Activated T-helper 1 cell treated with anti-CD3 and anti-CD28 coated beads, Interleukin-2, amount 50 U/mL, for 16 hours (primary cell): Measurements from ENCODE around the gene KIAA0753.

Source experiments
- DNase-seq, 2 donors: peaks; one replicate each; pipeline ENCODE4 v3.0.0-alpha.2; 2020; ENCODE audit warnings: low read depth in 1 of 2, low spot score in 1 of 2

The KIAA0753 gene

DNA sequence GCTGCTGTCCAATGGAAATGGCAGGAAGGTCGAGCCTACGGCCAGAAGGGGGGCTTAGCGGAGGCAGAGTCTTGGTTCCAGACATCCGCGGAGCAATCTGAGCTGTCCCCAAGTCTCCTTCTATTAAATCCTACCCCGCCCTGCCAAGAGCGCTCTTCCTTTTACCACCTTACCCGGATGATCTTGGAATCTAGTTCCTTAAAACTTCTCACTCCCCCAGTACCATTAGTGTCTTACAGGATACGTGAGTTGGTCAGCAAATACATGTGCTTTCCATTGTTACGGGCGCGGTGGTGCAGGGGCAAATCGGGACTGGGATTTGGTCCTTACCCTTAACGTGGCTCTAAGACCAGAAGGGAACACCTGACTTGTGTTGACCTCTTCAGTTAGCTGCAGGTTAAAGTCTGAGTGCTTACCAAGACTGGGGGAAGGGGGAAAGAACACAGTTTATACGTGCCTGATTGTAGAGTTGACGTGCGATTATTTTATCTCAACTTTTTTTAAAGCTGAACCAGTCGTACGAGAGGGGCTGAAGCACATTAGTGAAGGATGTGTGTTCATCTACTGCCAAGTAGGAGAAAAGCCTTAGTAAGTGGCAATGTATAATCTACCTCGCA, 844 bp upstream of the KIAA0753 start:
- DNase-seq, result no peak

GRCh38 chr17:6639586-6640535, 650 bp downstream of the KIAA0753 start:
- peak in 1 of 2 donors; percentile 17 for DNase-seq

DNA sequence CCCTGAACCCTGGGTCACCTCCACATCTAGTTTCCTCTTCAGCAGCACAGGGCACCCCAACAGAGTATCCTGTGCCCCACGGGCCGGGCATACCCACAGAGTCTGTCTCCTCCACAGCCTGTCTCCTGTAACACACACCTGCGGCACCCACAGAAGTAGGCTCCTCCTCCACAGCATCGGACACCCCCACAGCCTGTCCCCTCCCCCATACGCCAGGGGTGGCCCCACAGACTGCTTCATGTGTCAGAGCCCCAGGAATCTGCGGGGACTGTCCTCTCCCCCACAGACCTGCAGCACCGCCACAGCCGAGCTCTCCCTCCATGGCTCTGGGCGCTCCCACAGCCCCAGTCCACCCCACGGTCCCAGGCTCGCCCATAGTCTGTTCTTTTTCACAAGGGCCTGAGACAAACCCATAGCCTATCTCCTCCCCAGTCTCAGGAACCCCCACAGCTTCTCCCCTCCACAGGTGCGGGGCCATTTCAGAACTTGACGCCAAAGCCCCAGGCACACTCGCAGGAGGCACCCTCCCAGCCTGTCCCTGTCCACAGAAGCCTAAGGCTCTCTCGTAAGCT, 1.4 kb downstream of the KIAA0753 start:
- no peak for DNase-seq

DNA sequence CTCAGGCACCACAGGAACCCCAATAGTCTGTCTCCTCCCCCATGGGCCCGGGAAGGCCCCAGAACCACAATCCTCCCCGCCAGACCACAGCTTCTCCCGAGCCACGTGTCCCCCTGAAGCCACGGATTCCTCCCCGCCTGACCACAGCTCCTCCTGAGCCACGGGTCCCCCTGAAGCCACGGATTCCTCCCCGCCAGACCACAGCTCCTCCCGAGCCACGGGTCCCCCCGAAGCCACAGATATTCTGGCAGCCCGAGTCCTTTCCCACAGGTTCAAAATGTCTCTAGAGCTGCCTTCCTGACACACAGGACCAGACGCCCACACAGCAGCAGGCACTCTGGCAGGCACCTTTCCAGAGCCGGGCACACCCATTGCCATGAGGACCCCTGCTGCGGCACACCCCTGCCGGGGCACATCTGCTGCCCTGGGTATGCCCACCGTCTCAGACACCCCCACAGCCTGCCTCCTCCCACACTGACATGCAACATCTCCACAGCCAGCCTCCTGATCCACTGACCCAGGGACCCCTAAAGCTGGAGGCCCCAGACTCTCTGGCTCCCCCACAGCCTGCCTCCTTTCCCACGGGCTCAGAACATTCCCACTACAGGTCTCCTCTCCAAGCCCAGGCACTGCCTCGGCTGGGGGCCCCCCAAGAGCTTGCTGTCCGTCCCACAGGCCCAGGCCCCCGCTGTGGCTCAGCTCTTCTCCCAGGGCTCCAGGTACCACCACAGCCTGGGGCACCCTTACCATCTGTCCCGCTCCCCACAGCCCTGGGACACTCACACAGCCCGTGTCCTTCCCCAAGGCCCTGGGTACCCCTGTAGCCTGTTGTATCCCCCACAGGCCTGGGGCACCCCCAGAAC, 2.2 kb downstream of the KIAA0753 start:
- no peak for DNase-seq

DNA sequence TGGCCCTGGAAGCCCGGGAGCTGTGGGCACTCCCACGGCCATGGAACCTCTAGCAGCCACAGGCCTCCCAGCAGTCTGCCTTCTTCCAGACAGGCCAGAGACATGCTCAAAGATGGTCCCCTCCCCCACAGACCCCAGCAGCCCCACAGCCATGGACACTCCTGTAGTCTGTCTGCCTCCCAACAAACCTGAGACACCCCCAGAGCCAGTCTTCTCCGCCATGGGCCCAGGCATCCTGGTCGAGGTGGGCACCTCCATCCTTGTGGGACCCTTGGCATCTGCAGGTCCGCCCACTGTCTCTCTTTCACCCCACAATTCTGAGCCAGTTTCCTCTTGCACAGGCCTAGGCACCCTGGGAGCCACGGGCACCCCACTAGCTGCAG, 3.1 kb downstream of the KIAA0753 start:
- no peak for DNase-seq

DNA sequence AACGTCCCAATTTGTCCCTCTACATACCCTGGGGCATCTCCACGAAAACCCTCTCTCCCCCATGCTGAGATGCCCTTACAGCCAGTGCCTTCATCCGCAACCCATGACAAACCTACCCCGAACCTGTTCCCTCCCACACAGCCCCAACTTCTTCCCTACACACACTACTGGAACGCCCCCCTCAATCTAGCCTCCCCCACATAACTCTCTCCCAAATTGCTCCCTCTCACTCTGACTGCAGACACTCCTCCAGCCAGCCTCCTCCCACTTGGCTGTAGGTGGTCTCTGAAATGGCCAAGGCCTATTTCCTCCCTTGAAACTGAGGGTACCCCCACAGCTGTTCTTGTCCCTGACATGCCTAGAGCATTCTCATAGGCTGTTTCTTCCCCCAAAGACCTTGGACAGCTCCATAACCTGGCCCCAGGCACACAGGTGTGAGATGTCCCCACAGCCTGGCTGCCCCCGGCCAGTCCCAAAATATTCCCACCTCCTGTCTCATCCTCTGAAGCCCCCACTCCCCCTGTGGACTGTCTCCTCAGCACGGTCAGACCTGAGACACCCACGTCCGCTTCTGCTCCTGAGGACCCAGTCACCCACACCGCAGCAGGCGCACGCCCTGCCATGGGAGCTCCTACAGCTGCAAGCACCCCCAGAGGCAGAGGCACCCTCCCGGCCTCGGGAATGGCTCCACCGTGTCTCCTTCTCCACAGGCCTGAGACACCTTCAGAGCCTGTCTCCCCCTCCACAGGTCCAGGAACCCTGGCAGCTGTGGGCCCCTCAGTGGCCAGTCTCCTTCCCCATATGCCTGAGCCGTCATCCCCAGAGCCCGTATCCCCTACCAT, 3.7 kb downstream of the KIAA0753 start:
- no peak for DNase-seq

DNA sequence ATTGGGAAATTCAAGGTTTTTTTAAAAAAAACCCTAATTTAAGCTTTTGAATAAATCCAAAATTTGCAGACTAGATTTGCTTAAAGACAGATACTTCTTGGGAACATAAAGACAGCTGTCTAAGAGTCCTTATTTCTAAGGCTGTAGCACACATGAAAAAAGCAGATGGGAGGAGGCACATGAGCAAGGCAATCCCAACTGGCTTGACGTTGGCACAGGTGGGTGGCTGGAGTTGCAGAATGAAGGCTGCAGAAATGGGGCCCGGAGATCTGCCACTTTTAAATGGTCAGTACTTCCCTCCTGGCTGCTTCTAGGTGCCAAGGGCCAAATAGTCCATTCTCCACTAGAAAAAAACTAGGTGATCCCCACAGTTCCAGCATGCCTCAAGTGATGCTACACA, 4.4 kb downstream of the KIAA0753 start:
- DNase-seq, result no peak

DNA sequence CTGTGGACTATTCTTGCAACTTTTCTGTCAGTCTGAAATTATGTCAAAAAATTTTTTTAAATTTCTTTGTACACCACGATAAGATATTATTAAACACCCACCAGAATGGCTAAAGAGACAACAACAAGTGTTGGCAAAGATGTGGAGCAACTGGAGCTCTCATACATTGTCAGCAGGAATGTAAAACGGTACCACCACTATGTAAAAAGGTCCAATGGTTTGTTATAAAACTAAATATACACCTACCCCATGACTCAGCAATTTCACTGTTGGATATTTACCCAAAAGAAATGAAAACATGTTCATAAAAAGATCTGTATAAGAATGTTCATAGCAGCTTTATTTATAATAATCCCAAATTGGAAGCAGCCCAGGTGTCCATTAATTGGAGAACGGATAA, 7.2 kb downstream of the KIAA0753 start:
- no peak for DNase-seq

GRCh38 chr17:6632530-6632929, 8.0 kb downstream of the KIAA0753 start:
- DNase-seq, result no peak

- no peak for DNase-seq
Observed at GRCh38 chr17:6630390-6630789, 10.1 kb downstream of the KIAA0753 start.

- no peak for DNase-seq
Observed at GRCh38 chr17:6627019-6627418, 13.5 kb downstream of the KIAA0753 start.

DNA sequence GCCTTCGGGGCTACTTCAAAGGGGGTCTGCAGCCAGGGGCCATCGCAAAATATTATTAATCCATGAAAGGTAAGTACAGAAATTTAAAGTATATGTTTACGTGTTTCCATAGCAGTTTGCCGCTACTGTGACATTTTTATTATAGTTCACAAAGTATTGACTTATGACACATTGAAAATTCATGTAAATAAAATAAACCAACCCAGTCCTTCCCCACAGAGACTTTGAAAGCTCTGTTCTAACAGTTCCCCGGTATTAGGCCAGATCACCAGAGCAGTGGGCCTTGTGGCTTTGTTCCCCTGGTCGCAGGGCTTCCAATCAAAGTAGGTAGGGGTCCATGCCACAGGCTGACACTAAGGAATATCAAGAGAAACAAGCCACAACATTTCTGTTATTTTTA, 13.9 kb downstream of the KIAA0753 start:
- no peak for DNase-seq

DNA sequence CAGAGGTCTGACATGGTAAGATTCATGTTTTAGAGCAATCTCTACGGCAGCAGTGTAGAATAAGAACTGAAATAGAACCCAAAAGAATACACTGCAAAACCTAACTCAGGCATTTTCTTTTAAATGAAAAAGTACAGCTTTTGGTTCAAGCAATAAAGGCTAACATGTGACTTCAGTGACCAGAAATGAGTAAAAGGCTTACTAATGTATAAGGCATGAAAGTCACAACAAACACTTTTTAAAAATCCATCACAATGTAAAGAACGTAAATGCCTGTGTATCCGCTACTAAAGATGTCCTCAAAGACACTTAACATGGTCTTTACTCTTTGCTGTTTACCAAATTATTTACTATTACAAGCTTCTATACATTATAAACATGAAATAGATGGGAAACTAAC, 16.6 kb downstream of the KIAA0753 start:
- DNase-seq, result no peak

DNA sequence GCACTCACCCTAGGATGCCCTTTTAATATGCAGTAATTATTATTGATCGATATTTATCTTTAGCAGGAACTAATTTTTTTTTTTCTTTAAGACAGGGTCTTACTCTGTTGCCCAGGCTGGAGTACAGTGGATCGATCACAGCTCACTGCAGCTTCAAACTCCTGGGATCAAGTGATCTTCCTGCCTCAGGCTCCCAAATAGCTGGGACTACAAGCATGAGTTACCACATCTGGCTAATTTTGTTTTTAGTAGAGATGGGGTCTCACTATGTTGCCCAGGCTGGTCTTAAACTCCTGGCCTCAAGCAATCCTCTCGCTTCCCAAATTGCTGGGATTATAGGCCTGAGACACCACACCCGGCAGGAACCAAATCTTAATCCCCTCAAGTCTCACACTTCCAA, 29.3 kb downstream of the KIAA0753 start:
- DNase-seq, result no peak

DNA sequence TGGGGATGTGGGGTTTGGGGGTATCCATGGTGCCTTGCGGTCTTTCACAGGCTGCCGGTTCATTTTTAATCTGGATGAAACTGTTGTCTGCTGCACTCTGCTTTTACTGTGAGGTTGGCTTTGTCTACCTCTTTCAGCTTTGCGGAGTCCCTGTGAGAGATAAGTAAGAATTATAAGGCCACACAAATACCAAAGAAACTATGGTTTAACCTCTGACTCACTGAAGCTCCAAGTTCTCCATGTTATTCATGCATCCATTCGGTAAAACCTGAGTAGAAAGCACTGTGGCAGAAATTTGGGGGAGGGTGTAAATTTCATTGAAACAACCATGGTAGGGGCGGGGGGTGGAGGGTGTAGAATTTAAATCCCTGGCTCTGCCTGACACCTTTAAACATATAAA, 30.5 kb downstream of the KIAA0753 start:
- DNase-seq, result no peak

- no peak for DNase-seq
Observed at GRCh38 chr17:6608321-6608720, 32.2 kb downstream of the KIAA0753 start.

GRCh38 chr17:6605142-6605541, 35.4 kb downstream of the KIAA0753 start:
- no peak for DNase-seq

DNA sequence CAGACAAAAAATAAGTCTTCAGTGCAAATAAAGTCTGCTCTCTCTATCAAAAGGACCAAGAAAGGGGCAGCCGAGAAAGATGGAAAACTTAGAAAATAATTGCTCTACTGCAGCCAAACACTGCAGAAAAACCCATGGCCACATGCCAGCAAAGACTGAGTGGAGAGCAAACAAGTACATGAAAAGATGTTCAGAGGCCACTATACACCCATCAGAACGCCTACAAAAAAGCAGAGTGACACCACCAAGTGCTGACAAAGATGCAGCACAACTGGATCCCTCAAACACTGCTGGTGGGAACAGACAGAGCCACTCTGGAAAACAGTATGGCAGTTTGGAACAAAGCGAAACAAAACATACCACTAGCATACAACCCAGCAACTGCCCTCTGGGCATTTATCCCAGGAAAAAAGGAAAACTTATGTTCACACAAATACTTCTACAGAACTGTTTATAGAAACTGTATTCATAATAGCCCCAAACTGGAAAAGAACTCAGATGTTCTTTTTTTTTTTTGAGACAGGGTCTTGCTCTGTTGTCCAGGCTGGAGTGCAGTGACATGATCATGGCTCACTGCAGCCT, 36.7 kb downstream of the KIAA0753 start:
- no peak for DNase-seq

DNA sequence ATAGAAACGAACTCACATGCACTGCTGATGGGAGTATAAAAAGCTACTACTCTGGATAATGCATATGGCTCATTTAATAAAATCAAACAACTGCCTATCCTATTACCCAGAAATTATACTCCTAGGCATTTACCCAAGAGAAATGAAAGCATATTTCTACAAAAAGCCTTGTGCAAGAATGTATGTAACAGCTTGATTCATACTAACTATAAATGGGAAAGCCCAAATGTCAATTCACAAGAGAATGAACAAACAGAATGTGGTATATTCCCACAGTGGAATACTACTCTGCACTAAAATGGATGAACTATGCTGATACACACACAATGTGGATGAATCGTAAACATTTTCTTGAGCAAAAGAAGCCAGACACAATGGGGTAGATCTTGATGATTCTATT, 38.4 kb downstream of the KIAA0753 start:
- DNase-seq, result no peak

DNA sequence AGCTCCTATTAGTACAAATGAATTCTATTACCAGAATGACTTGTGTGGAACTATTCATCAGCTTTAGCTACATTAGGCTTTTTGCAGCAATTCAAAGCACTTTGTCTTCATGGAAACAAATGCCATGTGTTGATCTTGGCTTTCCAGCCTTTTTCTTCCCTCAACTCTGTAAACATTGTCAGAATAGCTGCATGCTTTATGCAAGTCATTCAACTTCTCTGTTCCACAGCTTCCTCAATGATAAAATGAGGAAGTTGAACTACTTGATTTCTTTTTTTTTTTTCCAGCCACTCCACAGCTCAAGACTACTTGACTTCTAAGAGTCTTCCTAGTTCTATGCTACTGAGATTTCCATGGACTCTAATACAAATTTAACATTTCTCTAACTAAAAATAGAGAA, 41.1 kb downstream of the KIAA0753 start:
- no peak for DNase-seq
